Kidney (tissue), 14 donors: ENCODE data around the gene ADA. TPM values are rescaled to one million over a fixed set of nuclear protein-coding genes. Genes with fewer than 3 reads are reported as not detected.

Source experiments
- DNase-seq, 5 donors: peaks; one replicate each; pipeline ENCODE4 v3.0.0-alpha.2; 2013 to 2020
- FAIRE-seq: peaks from 2 replicates; lab custom pipeline; 2012; peaks lifted over from hg19 to GRCh38; lab: Jason Lieb, UNC
- H3K27ac ChIP-seq, 2 donors: one replicate each; pipeline ENCODE4 v1.7.0; 2013; ENCODE audit warnings: low read depth in 2 of 2, low read length in 2 of 2, inconsistent platforms in 1 of 2
- H3K27me3 ChIP-seq: one replicate; pipeline ENCODE4 v1.7.1; 2013; ENCODE audit warnings: low read length, inconsistent platforms; ENCODE audit not compliant: control insufficient read depth, insufficient read depth
- H3K36me3 ChIP-seq, 3 donors: one replicate each; pipeline versions ENCODE4 v1.7.0 to v1.7.1; 2013; ENCODE audit warnings: low read length in 3 of 3, control low read depth in 1 of 3, inconsistent platforms in 1 of 3; ENCODE audit not compliant: insufficient read depth in 3 of 3, control insufficient read depth in 2 of 3
- H3K4me1 ChIP-seq, 3 donors: one replicate each; pipeline versions ENCODE4 v1.7.0 to v1.7.1; 2013; ENCODE audit warnings: low read length in 3 of 3, inconsistent platforms in 1 of 3, low read depth in 1 of 3; ENCODE audit not compliant: control insufficient read depth in 2 of 3, insufficient read depth in 2 of 3
- H3K4me3 ChIP-seq, 3 donors: one replicate each; pipeline versions ENCODE4 v1.7.0 to v1.8.1; 2013; ENCODE audit warnings: low read length in 3 of 3, control low read depth in 1 of 3, inconsistent platforms in 1 of 3
- H3K9ac ChIP-seq, 3 donors: one replicate each; pipeline versions ENCODE4 v1.7.0 to v1.7.1; 2013; ENCODE audit warnings: low read length in 3 of 3, control low read depth in 1 of 3, inconsistent platforms in 1 of 3
- H3K9me3 ChIP-seq, 3 donors: one replicate each; pipeline versions ENCODE4 v1.7.0 to v1.7.1; 2013; ENCODE audit warnings: low read length in 3 of 3, control low read depth in 1 of 3, inconsistent platforms in 1 of 3; ENCODE audit not compliant: control insufficient read depth in 2 of 3, insufficient read depth in 1 of 3
- CTCF ChIP-seq: IDR thresholded peaks from 3 replicates; pipeline ENCODE4 v1.5.1; 2012; ENCODE audit warnings: mild to moderate bottlenecking, moderate library complexity, borderline replicate concordance; ENCODE audit not compliant: insufficient read depth; ENCODE audit errors: extremely low read depth
- intact Hi-C: fragments of 100-400 bp; cut with DNase I; formaldehyde crosslinking; loops from one replicate; pipeline ENCODE4 v1.11.1; 2022
- polyA plus RNA-seq: library from polyadenylated mRNA; stranded (reverse); fragments of 350-450 nt; fragmentation: Illumina TruSeq; extraction: RNeasy Lipid Tissue Mini Kit (QIAGEN cat#74804); gene quantifications from one replicate; pipeline ENCODE4 v1.2.3, GENCODE V29; 2014; ENCODE audit warnings: low read depth, low replicate concordance; ENCODE audit not compliant: insufficient read depth
- total RNA-seq: library from RNA; stranded (reverse); fragmentation: NEBNext Ultra II Directional; extraction: Animal tissue kit (Norgen Biotek cat#: 25700); gene quantifications from one replicate; pipeline ENCODE4 v1.2.1, GENCODE V29; 2021
- donor health status: control.
- donor health status: control.
- donor health status: control.
- donor health status: control.
- donor health status: control.
- donor health status: DM: yes; HTN: yes; CAD: no.
- donor health status: Normal renal cell carcinoma (clear cell type).

The ADA gene
- total and polyA plus RNA-seq, 2 donors from 2014 or later: 3.1 to 6.5 TPM

GRCh38 chr20:44696315-44696714 is 44.8 kb upstream of the ADA start:
- FAIRE-seq (no peak), DNase-seq (no peak)
- Histone ChIP-seq H3K27ac (no peak overlapping the region), H3K36me3 (no peaks in the 10 kb centered on the region), H3K27me3 (no peaks in the 10 kb centered on the region), H3K4me3 (no peak overlapping the region), H3K4me1 (peaks cover 0 to 6% (median 0%) of the 10 kb centered on the region in 3 donors), H3K9me3 (no peaks in the 10 kb centered on the region), H3K9ac (no peak overlapping the region)
- intact Hi-C loops: no loop called here
- no peak for TF ChIP-seq CTCF

DNA sequence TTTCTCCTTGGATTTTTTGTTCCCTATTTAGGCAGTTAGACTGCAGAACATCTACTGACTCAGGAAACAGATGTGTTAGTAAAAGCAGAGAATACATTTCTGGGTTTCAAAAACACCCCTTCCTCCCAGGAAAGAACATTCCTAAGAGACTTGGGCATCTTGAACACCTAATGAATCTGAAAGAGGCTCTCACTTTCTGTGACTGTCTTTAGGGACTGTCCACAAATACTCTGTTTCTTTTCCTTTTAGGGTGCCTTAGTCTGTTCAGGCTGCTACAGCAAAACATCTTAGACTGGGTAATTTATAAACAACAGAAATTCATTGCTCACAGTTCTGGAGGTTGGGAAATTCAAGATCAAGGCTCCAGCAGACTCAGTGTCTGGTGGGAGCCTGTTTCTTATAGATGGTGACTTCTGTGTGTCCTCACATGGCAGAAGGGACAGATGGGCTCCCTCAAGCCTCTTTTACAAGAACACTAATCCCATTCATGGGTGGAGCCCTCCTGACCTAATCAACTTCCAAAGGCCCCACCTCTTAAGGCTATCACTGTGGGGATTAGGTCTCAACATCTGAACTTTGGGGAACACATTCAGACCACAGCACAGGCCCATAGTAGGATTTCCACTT is 44.3 kb upstream of the ADA start:
- H3K4me3 ChIP-seq: no peak overlapping the region
- H3K9me3 ChIP-seq: no peaks in the 10 kb centered on the region
- FAIRE-seq: no peak
- intact Hi-C loops: no loop called here
- DNase-seq: no peak
- no peaks in the 10 kb centered on the region for H3K36me3 ChIP-seq
- H3K27me3 ChIP-seq: no peaks in the 10 kb centered on the region
- no peak overlapping the region for H3K9ac ChIP-seq
- no peak for TF ChIP-seq CTCF
- peaks cover 0 to 4% (median 0%) of the 10 kb centered on the region in 3 donors for H3K4me1 ChIP-seq
- no peak overlapping the region for H3K27ac ChIP-seq

GRCh38 chr20:44695295-44695673 is 43.8 kb upstream of the ADA start:
- H3K4me1 ChIP-seq: peaks cover 0 to 4% (median 0%) of the 10 kb centered on the region in 3 donors
- no peaks in the 10 kb centered on the region for H3K9me3 ChIP-seq
- H3K36me3 ChIP-seq: no peaks in the 10 kb centered on the region
- no peak overlapping the region for H3K9ac ChIP-seq
- H3K4me3 ChIP-seq: no peak overlapping the region
- no peaks in the 10 kb centered on the region for H3K27me3 ChIP-seq
- no peak for FAIRE-seq
- DNase-seq: no peak
- TF ChIP-seq CTCF: no peak
- intact Hi-C loops: no loop called here
- no peak overlapping the region for H3K27ac ChIP-seq

DNA sequence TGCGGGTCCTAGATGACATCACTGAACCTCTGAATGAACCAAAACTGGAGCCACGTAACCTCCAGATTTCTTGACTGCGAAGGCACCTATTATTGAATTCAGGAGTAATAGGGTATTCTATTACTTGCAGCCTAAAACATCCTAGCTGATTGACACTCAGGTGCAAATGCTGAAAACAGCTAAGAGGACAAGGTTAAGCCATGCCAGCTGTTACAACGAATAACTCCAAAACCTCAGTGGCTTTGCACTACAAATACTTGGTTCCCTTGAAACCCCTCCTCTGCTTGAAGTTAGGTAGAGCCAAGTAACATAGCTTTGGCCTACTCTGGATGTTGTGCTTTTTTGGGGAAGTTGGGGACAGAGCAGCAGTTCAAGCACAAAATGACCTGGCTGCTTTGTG is 42.7 kb upstream of the ADA start:
- H3K9ac ChIP-seq: no peak overlapping the region
- H3K27ac ChIP-seq: no peak overlapping the region
- no peaks in the 10 kb centered on the region for H3K27me3 ChIP-seq
- no peaks in the 10 kb centered on the region for H3K9me3 ChIP-seq
- H3K4me3 ChIP-seq: no peak overlapping the region
- no peaks in the 10 kb centered on the region for H3K36me3 ChIP-seq
- no peak for TF ChIP-seq CTCF
- FAIRE-seq (no peak), DNase-seq (no peak)
- intact Hi-C loops: no loop called here
- H3K4me1 ChIP-seq: peaks cover 0 to 4% (median 0%) of the 10 kb centered on the region in 3 donors
